IMR-90 (cell line): ENCODE measurements around the gene CD34. TPM values are rescaled to one million over a fixed set of nuclear protein-coding genes. Genes with fewer than 3 reads are reported as not detected.
A peak's percentile ranks its signal among the peaks of the same experiment; 100 is the strongest.

Source experiments
- ATAC-seq: fragments of 200-7000 bp; cut with Tn5 transposase; 2 replicates; pipeline ENCODE4 v1.9.1; 2020; ENCODE audit warnings: low read depth, mild to moderate bottlenecking, moderate library complexity
- BruUV-seq: library from RNA; stranded (reverse); fragments of 400-500 nt; replicated peaks from 2 replicates; lab custom pipeline; 2021; lab: Mats Ljungman, UMichigan
- CTCF ChIA-PET: fragments of 300-600 bp; formaldehyde crosslinking; extraction: SDS; loops from one replicate; lab custom pipeline; 2021; ENCODE audit warnings: antibody characterized with exemption; lab: Yijun Ruan, JAX
- POLR2A ChIA-PET: fragments of 300-600 bp; sonication (Branson Sonifier 250); formaldehyde crosslinking; loops from one replicate; lab custom pipeline; 2022; ENCODE audit warnings: antibody characterized with exemption; ENCODE audit not compliant: unreplicated experiment; lab: Charles Lee
- DNase-seq: peaks from one replicate; pipeline ENCODE4 v3.0.0; 2013
- H2AFZ ChIP-seq: replicated peaks from 2 replicates; pipeline ENCODE3; 2013; ENCODE audit warnings: low read length, mild to moderate bottlenecking; ENCODE audit not compliant: poor library complexity
- H2AK5ac ChIP-seq: 2 replicates; pipeline ENCODE4 v1.6.1; 2013; ENCODE audit warnings: low read depth, low read length, inconsistent platforms
- H2AK9ac ChIP-seq: replicated peaks from 2 replicates; pipeline ENCODE3; 2013; ENCODE audit warnings: mild to moderate bottlenecking, low read depth, low read length, moderate library complexity; ENCODE audit not compliant: poor library complexity
- H2BK120ac ChIP-seq: 2 replicates; pipeline ENCODE4 v1.6.1; 2013; ENCODE audit warnings: low read depth, low read length, inconsistent platforms
- H2BK15ac ChIP-seq: 3 replicates; pipeline ENCODE4 v1.6.1; 2013; ENCODE audit warnings: low read depth, low read length, inconsistent platforms
- H2BK20ac ChIP-seq: 2 replicates; pipeline ENCODE4 v1.6.1; 2013; ENCODE audit warnings: low read depth, mild to moderate bottlenecking, inconsistent platforms, low read length, moderate library complexity
- H2BK5ac ChIP-seq: 2 replicates; pipeline ENCODE4 v1.6.1; 2013; ENCODE audit warnings: mild to moderate bottlenecking, low read depth, low read length, inconsistent platforms; ENCODE audit not compliant: poor library complexity, severe bottlenecking
- H3K14ac ChIP-seq: replicated peaks from 2 replicates; pipeline ENCODE4 v1.6.1; 2013; ENCODE audit warnings: low read depth, low read length, inconsistent platforms
- H3K18ac ChIP-seq: 2 replicates; pipeline ENCODE4 v1.6.1; 2013; ENCODE audit warnings: low read depth, low read length, control low read depth
- H3K23ac ChIP-seq: 2 replicates; pipeline ENCODE4 v1.6.1; 2013; ENCODE audit warnings: low read depth, low read length, inconsistent platforms
- H3K27ac ChIP-seq: 2 replicates; pipeline ENCODE4 v1.5.1; 2013; ENCODE audit warnings: mild to moderate bottlenecking, control low read depth, low read length; ENCODE audit not compliant: insufficient read depth
- H3K27me3 ChIP-seq: 2 replicates; pipeline ENCODE4 v1.6.1; 2013; ENCODE audit warnings: low read length; ENCODE audit not compliant: control insufficient read depth, insufficient read depth
- H3K36me3 ChIP-seq: 2 replicates; pipeline ENCODE4 v1.6.1; 2013; ENCODE audit warnings: low read length, mixed read lengths; ENCODE audit not compliant: control insufficient read depth, insufficient read depth
- H3K4ac ChIP-seq: 2 replicates; pipeline ENCODE4 v1.6.1; 2013; ENCODE audit warnings: low read depth, low read length, inconsistent platforms
- H3K4me1 ChIP-seq: 2 replicates; pipeline ENCODE4 v1.6.1; 2013; ENCODE audit warnings: low read length, mixed read lengths; ENCODE audit not compliant: control insufficient read depth, insufficient read depth
- H3K4me2 ChIP-seq: 2 replicates; pipeline ENCODE4 v1.6.1; 2013; ENCODE audit warnings: low read depth, mild to moderate bottlenecking, control low read depth, low read length, moderate library complexity
- H3K4me3 ChIP-seq: 2 replicates; pipeline ENCODE4 v1.5.1; 2013; ENCODE audit warnings: low read depth, mild to moderate bottlenecking, control low read depth, low read length, moderate library complexity; ENCODE audit not compliant: insufficient read depth
- H3K56ac ChIP-seq: 2 replicates; pipeline ENCODE4 v1.6.1; 2013; ENCODE audit warnings: low read length, inconsistent platforms; ENCODE audit not compliant: insufficient read depth; ENCODE audit errors: extremely low read depth
- H3K79me1 ChIP-seq, 2 experiments: 2 replicates each; pipeline ENCODE4 v1.6.1; 2013; ENCODE audit warnings: low read length in 2 of 2, inconsistent platforms in 1 of 2, low read depth in 1 of 2
- H3K9ac ChIP-seq: 2 replicates; pipeline ENCODE4 v1.6.1; 2013; ENCODE audit warnings: low read depth, low read length, control low read depth
- H3K9me1 ChIP-seq: 2 replicates; pipeline ENCODE4 v1.6.1; 2013; ENCODE audit warnings: low read length, inconsistent platforms; ENCODE audit not compliant: insufficient read depth
- H3K9me3 ChIP-seq: 2 replicates; pipeline ENCODE4 v1.6.1; 2013; ENCODE audit warnings: low read length; ENCODE audit not compliant: control insufficient read depth, insufficient read depth
- H4K20me1 ChIP-seq: 2 replicates; pipeline ENCODE4 v1.6.1; 2013; ENCODE audit warnings: low read length, inconsistent platforms; ENCODE audit not compliant: insufficient read depth
- H4K5ac ChIP-seq: 2 replicates; pipeline ENCODE4 v1.6.1; 2013; ENCODE audit warnings: mild to moderate bottlenecking, low read depth, low read length, control low read depth
- H4K8ac ChIP-seq, 2 experiments: 2 replicates each; pipeline ENCODE4 v1.6.1; 2013; ENCODE audit warnings: low read depth in 2 of 2, low read length in 2 of 2, control low read depth in 1 of 2, inconsistent platforms in 1 of 2
- H4K91ac ChIP-seq: 2 replicates; pipeline ENCODE4 v1.6.1; 2013; ENCODE audit warnings: low read depth, low read length, inconsistent platforms; ENCODE audit not compliant: insufficient read depth
- NFE2L2 ChIP-seq: fragments of 150-350 bp; IDR thresholded peaks from 2 replicates; pipeline ENCODE4 v1.6.1; 2016; ENCODE audit warnings: low read depth, mild to moderate bottlenecking, low read length
- RFX5 ChIP-seq: IDR thresholded peaks from 2 replicates; pipeline ENCODE4 v1.8.0; 2012; ENCODE audit warnings: low read depth, mild to moderate bottlenecking, low read length, moderate library complexity
- WGBS, 2 experiments: methylation state at CpG; one replicate each; pipeline versions ENCODE4 v1.1.5 to v1.1.7; 2013; ENCODE audit warnings: missing lambda C conversion rate in 2 of 2; ENCODE audit not compliant: insufficient read length in 1 of 2; ENCODE audit errors: extremely low coverage in 2 of 2; 5-methylcytosine and 5-hydroxymethylcytosine counted together
- dilution Hi-C: fragments of 300-500 bp; cut with HindIII; formaldehyde crosslinking; loops from one replicate; pipeline ENCODE4 v1.14.3; 2018; ENCODE audit warnings: low sequenced_read_pairs; ENCODE audit not compliant: unreplicated experiment
- in situ Hi-C: fragments of 300-500 bp; cut with MboI; formaldehyde crosslinking; loops from 3 replicates; pipeline ENCODE4 v1.14.3; 2019; ENCODE audit warnings: low sequenced_read_pairs, inconsistent platforms, mixed read lengths
- intact Hi-C: fragments of 100-400 bp; cut with micrococcal nuclease; formaldehyde crosslinking; loops from 2 replicates; pipeline ENCODE4 v1.10.0; 2022
- polyA plus RNA-seq, 3 experiments: library from polyadenylated mRNA; depleted of rRNA; stranded (reverse); fragments of >200 nt; gene quantifications; 2 replicates each; pipeline ENCODE4 v1.2.3, GENCODE V29; 2012; ENCODE audit warnings: low replicate concordance in 1 of 3
- total RNA-seq: library from RNA; depleted of rRNA; stranded (reverse); fragments of >200 nt; gene quantifications from 2 replicates; pipeline ENCODE4 v1.2.3, GENCODE V29; 2012

CD34 gene
- total and polyA plus RNA-seq, 2 of the 4 experiments (the other 2 are of a cell fraction), result 0.14 TPM; not detected in 1

DNA sequence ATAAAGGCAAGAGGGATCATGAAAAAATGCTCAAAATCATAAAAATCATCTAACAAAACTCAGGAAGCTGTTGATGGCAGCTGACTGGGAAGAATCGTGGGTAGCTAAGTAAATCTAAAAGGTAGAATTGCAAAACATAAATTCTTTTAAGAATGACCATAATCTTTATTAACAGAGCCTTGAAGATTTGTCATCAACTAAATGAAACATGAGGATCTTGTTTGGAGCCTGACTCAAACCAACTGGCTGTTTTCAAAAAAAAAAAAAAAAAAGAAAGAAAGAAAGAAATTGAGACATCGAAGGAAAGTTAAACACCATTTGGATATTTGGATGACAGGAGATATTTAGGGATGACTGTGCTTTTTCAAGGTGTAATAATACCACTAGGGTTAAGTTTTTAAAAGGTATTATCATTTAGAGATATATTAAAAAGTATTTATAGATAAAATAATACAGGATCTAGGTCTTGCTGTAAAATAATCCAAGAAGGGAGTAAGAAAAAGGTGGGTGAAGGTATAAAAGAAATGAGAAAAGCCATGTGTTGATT, 48.6 kb downstream of the CD34 start:
- Histone ChIP-seq H2BK15ac (no peak overlapping the region), H2AK5ac (no peak overlapping the region; the same call in 1 of the 2 replicates), H2BK20ac (no peak overlapping the region), H3K9ac (no peak overlapping the region), H3K4me2 (no peak overlapping the region; the same call in 1 of the 2 replicates), H4K20me1 (no peaks in the 10 kb centered on the region), H3K4ac (no peak overlapping the region), H2AFZ (no peak overlapping the region), H3K18ac (peak overlapping the region; percentile 81; the same call in 1 of the 2 replicates), H3K36me3 (no peaks in the 10 kb centered on the region; the same call in 1 of the 2 replicates), H4K8ac (peak overlapping the region in 1 of 2 experiments; percentile 56; a peak in 1 of 4 replicates), H3K23ac (no peak overlapping the region), H3K14ac (peak overlapping the region; percentile 10; the same call in 1 of the 2 replicates), H3K56ac (no peak overlapping the region), H3K4me3 (no peak overlapping the region), H2AK9ac (no peak overlapping the region), H3K27me3 (no peaks in the 10 kb centered on the region), H3K9me3 (no peaks in the 10 kb centered on the region), H4K5ac (no peak overlapping the region), H2BK120ac (no peak overlapping the region), H2BK5ac (peak overlapping the region; percentile 12), H3K9me1 (peaks cover 9% of the 10 kb centered on the region), H3K79me1 (peaks cover 9 to 18% of the 10 kb centered on the region in 2 experiments; a peak in 1 of 4 replicates), H3K4me1 (peaks cover 16% of the 10 kb centered on the region), H3K27ac (peak overlapping the region; percentile 85; the same call in 1 of the 2 replicates), H4K91ac (no peak overlapping the region)
- no CpG with 5 or more reads among the region's 2 CpGs for WGBS, 2 experiments
- dilution Hi-C loops (no loop called here), in situ Hi-C loops (no loop called here), intact Hi-C loops (no loop called here)
- TF ChIP-seq NFE2L2 (peak; percentile 32; the same call in 1 of the 2 replicates), RFX5 (no peak)
- CTCF ChIA-PET, result interaction anchor here (0.8 to 1.1 kb wide), 2 partner anchors 15 to 35 kb away, joined by 3 read pairs; no protein-coding TSS in a partner anchor
- DNase-seq, result peak; percentile 43
- ATAC-seq, result peak; percentile 40
- POLR2A ChIA-PET, result no interaction called here
- no TSS peak for BruUV-seq
